CD1c-positive myeloid dendritic cell (primary cell): Measurements from ENCODE around the gene FBXO41.

Experiments
- DNase-seq: peaks from one replicate; pipeline ENCODE4 v3.0.0-alpha.2; 2016; ENCODE audit errors: extremely low spot score

The FBXO41 gene

DNA sequence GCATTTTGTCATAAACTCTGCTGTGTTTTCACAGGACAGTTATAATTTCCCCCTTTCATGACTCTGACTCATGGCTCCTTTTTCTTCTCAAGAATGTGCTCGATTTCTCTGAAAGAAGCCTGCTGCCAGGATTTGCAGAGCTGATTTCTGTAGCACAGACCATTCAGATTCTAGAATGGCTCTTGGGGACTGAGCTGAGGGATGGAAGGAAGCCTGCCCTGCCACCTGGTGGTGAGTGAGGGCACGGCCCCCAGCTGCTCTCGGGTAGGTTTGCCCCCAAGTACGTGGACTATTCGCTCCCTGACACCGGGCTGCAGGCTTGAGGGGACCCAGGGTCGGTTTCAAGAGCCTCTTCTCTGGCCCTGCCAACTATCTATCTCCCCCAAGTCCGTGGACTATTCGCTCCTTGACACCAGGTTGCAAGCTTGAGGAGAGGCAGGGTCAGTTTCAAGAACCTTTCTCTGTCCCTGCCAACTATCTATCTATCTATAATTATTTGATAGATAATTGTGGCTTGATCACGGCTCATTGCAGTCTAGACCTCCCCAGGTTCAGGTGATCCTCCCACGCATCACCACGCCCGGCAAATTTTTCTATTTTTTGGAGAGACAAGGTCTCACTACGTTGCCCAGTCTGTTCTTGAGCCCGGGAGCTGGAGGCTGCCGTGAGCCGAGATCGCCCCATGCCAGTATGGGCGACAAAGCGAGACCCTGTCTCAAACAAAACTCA, 71.7 kb downstream of the FBXO41 start:
- peak; percentile 78 for DNase-seq

DNA sequence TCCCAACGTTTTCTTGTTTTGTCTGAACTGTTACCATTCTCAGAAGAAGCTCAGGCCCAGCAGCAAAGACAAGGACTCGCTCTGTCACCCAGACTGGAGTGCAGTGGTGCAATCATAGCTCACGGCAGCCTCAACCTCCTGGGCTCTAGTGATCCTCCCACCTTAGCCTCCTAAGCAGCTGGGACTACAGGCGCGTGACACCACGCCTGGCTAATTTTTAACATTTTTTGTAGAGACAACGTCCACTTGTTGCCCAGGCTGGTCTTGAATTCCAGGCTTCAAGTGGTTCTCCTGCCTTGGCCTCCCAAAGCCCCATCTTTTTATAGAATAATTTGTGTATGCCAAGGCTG, 72.2 kb downstream of the FBXO41 start:
- no peak for DNase-seq

DNA sequence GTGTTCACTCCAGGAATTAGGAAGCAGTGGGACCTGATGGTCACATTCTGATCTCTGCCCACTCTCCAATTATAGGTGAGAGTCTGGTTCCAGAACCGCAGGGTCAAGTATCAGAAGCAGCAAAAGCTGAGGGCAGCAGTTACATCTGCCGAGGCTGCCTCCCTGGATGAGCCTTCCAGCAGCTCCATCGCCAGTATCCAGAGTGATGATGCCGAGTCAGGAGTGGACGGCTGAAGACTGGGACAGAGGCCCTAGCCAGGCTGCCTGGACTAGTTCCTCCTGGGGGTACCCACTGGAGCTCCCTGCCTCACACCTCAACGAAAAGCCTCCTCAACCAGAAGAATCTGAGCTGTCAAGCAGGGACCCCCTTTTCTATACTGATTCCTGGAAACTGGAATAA, 73.6 kb downstream of the FBXO41 start:
- DNase-seq, result no peak

- DNase-seq, result no peak
These were observed 74.3 kb downstream of the FBXO41 start for GRCh38 chr2:73210019-73210418.

DNA sequence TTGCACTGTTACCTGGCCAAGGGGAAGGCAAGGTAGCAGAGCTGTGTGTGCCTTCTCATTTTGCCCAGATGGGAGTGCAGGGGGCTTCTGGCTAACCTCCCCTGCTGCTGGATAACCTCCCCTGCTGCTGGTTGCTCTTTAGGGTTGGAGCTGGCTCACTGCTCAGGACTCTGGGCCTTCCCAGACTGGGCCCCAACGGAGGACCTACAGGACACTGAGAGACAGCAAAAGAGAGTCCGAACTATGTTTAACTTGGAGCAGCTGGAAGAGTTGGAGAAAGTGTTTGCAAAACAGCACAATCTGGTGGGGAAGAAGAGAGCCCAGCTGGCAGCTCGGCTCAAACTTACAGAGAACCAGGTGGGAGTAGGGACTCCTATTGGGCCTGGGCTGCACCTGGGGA, 76.0 kb downstream of the FBXO41 start:
- DNase-seq, result no peak

DNA sequence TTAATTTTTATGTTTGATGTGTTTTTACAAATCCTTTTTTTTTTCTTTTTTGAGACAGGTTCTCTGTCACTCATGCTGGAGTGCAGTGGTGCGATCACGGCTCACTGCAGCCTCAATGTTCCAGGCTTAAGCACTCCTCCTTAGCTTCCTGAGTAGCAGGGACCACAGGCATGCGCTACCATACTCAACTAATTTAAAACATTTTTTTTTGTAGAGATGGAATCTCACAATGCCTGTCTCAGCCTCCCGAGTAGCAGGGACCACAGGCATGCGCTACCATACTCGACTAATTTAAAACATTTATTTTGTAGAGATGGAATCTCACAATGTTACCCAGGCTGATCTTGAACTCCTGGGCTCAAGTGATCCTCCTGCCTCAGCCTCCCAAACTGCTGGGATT, 78.7 kb downstream of the FBXO41 start:
- DNase-seq, result no peak
